Esophagus squamous epithelium (tissue), 5 donors: Measurements from ENCODE around the gene SHISAL1. TPM values are rescaled to one million over a fixed set of nuclear protein-coding genes. Genes with fewer than 3 reads are reported as not detected.

ENCODE experiments used
- DNase-seq: peaks from one replicate; lab custom pipeline; 2025; lab: John Stamatoyannopoulos, UW
- H3K27ac ChIP-seq, 4 donors: fragments of 200-600 bp; sonication (generic); one replicate each; pipeline ENCODE4 v1.5.1; 2016 to 2019; ENCODE audit warnings: mild to moderate bottlenecking in 1 of 4
- H3K27me3 ChIP-seq, 4 donors: fragments of 200-600 bp; sonication (generic); 1 replicate in 3 of 4; 2 replicates in 1 of 4; pipeline versions ENCODE4 v1.5.1 to v1.6.0; 2017 to 2021; ENCODE audit warnings: antibody characterized with exemption in 1 of 4
- H3K36me3 ChIP-seq, 3 donors: fragments of 200-600 bp; sonication (generic); one replicate each; pipeline ENCODE4 v1.5.1; 2016 to 2019
- H3K4me1 ChIP-seq, 3 donors: fragments of 200-600 bp; sonication (generic); one replicate each; pipeline ENCODE4 v1.5.1; 2017 to 2019
- H3K4me3 ChIP-seq, 4 donors: fragments of 200-600 bp; sonication (generic); 1 replicate in 3 of 4; 2 replicates in 1 of 4; pipeline ENCODE4 v1.5.1; 2016 to 2019; ENCODE audit warnings: mild to moderate bottlenecking in 2 of 4, moderate library complexity in 1 of 4
- H3K9me3 ChIP-seq, 3 donors: fragments of 200-600 bp; sonication (generic); one replicate each; pipeline ENCODE4 v1.5.1; 2016 to 2019
- CTCF ChIP-seq, 6 experiments: fragments of 450-650 bp in 4 of 6; fragments of 200-600 bp in 2 of 6; sonication (generic) in 2 of 6; IDR thresholded peaks; one replicate each; pipeline ENCODE4 v1.5.1; 2016 to 2019; ENCODE audit warnings: antibody characterized with exemption in 6 of 6, mild to moderate bottlenecking in 4 of 6, moderate library complexity in 4 of 6
- POLR2A ChIP-seq, 4 donors: fragments of 450-650 bp; IDR thresholded peaks; one replicate each; pipeline ENCODE4 v1.6.1; 2017; ENCODE audit warnings: antibody characterized with exemption in 4 of 4, mild to moderate bottlenecking in 4 of 4, moderate library complexity in 3 of 4
- WGBS, 2 donors: methylation state at CpG; one replicate each; pipeline ENCODE4 v1.1.5; 2018; 5-methylcytosine and 5-hydroxymethylcytosine counted together
- intact Hi-C: fragments of 100-400 bp; cut with DNase I; formaldehyde crosslinking; loops from one replicate; pipeline ENCODE4 v1.15.0; 2022
- total RNA-seq, 4 donors: library from RNA; depleted of rRNA; stranded (reverse); fragments of >200 nt; gene quantifications; one replicate each; pipeline ENCODE4 v1.1.0, GENCODE V29; 2016
- donor health status: DM: yes; HTN: yes; CAD: no.

Gene SHISAL1
- total RNA-seq, 4 donors from 2014 or later: 0.08 to 1.3 (median 0.31) TPM

- H3K4me3 ChIP-seq: no peak overlapping the region
- no peaks in the 10 kb centered on the region for H3K4me1 ChIP-seq
- 73 to 89% methylated on average over 8 to 9 of the region's 14 CpGs for WGBS, 2 donors
- no peaks in the 10 kb centered on the region for H3K36me3 ChIP-seq
- TF ChIP-seq CTCF (IDR thresholded peaks at IDR 0.05): no peak
- no peak for TF ChIP-seq POLR2A (IDR thresholded peaks at IDR 0.05)
- H3K27me3 ChIP-seq: peaks cover 0 to 69% (median 0%) of the 10 kb centered on the region in 4 donors
- intact Hi-C loops: no loop called here
- H3K27ac ChIP-seq: no peak overlapping the region
- H3K9me3 ChIP-seq: no peaks in the 10 kb centered on the region
- no peak for DNase-seq
Observed at GRCh38 chr22:44297470-44298061, 15.2 kb downstream of the SHISAL1 start.

GRCh38 chr22:44295406-44295805, 17.3 kb downstream of the SHISAL1 start:
- no peak for TF ChIP-seq CTCF (IDR thresholded peaks at IDR 0.05)
- TF ChIP-seq POLR2A (IDR thresholded peaks at IDR 0.05): no peak
- Histone ChIP-seq H3K9me3 (no peaks in the 10 kb centered on the region), H3K4me3 (no peak overlapping the region), H3K4me1 (no peaks in the 10 kb centered on the region), H3K36me3 (no peaks in the 10 kb centered on the region), H3K27me3 (peaks cover 0 to 71% (median 0%) of the 10 kb centered on the region in 4 donors), H3K27ac (no peak overlapping the region)
- intact Hi-C loops: no loop called here
- 72 to 75% methylated on average over 3 of the region's 3 CpGs for WGBS, 2 donors
- no peak for DNase-seq

GRCh38 chr22:44293876-44294275, 18.9 kb downstream of the SHISAL1 start:
- TF ChIP-seq CTCF (IDR thresholded peaks at IDR 0.05) (no peak), POLR2A (IDR thresholded peaks at IDR 0.05) (no peak)
- 59 to 91% methylated on average over 2 to 6 of the region's 6 CpGs for WGBS, 2 donors
- Histone ChIP-seq H3K4me3 (no peak overlapping the region), H3K27ac (no peak overlapping the region), H3K27me3 (peaks cover 0 to 64% (median 0%) of the 10 kb centered on the region in 4 donors), H3K9me3 (no peaks in the 10 kb centered on the region), H3K4me1 (no peaks in the 10 kb centered on the region), H3K36me3 (no peaks in the 10 kb centered on the region)
- intact Hi-C loops: no loop called here
- DNase-seq: no peak

- 86 to 89% methylated on average over 5 to 7 of the region's 12 CpGs for WGBS, 2 donors
- peaks cover 0 to 63% (median 0%) of the 10 kb centered on the region in 4 donors for H3K27me3 ChIP-seq
- no peaks in the 10 kb centered on the region for H3K4me1 ChIP-seq
- no peaks in the 10 kb centered on the region for H3K9me3 ChIP-seq
- H3K36me3 ChIP-seq: no peaks in the 10 kb centered on the region
- DNase-seq: no peak
- H3K27ac ChIP-seq: no peak overlapping the region
- intact Hi-C loops: no loop called here
- TF ChIP-seq CTCF (IDR thresholded peaks at IDR 0.05): no peak
- no peak overlapping the region for H3K4me3 ChIP-seq
Observed at GRCh38 chr22:44293034-44293433, 19.7 kb downstream of the SHISAL1 start.

- DNase-seq: no peak
- no peaks in the 10 kb centered on the region for H3K4me1 ChIP-seq
- no peak overlapping the region for H3K4me3 ChIP-seq
- intact Hi-C loops: no loop called here
- 96% methylated on average over 8 of the region's 10 CpGs; no CpG with 5 or more reads in 1 of the 2 donors for WGBS, 2 donors
- no peaks in the 10 kb centered on the region for H3K36me3 ChIP-seq
- no peaks in the 10 kb centered on the region for H3K9me3 ChIP-seq
- H3K27me3 ChIP-seq: peaks cover 0 to 65% (median 0%) of the 10 kb centered on the region in 4 donors
- no peak for TF ChIP-seq CTCF (IDR thresholded peaks at IDR 0.05)
- TF ChIP-seq POLR2A (IDR thresholded peaks at IDR 0.05): no peak
- H3K27ac ChIP-seq: no peak overlapping the region
Observed at GRCh38 chr22:44292521-44292920, 20.2 kb downstream of the SHISAL1 start.
